CD4-positive, alpha-beta T cell (primary cell): Measurements from ENCODE around the gene TMEM254. TPM values are rescaled to one million over a fixed set of nuclear protein-coding genes. Genes with fewer than 3 reads are reported as not detected.
"Not testable (repeated sequence)": the region's sequence is repeated elsewhere in the genome, so short reads cannot be mapped to it uniquely, and the experiment has no call there.

ENCODE experiments used
- ATAC-seq: fragments of 200-7000 bp; cut with Tn5 transposase; one replicate; pipeline ENCODE4 v1.10.0; 2022; ENCODE audit warnings: mild to moderate bottlenecking; ENCODE audit not compliant: poor library complexity
- CTCF ChIA-PET: fragments of 350-600 bp; sonication (Branson Sonifier 250); formaldehyde crosslinking; loops from one replicate; lab custom pipeline; 2021; ENCODE audit warnings: antibody characterized with exemption, inconsistent platforms; lab: Charles Lee
- POLR2A ChIA-PET: fragments of 350-600 bp; sonication (Branson Sonifier 250); formaldehyde crosslinking; loops from one replicate; lab custom pipeline; 2021; ENCODE audit warnings: antibody characterized with exemption, inconsistent platforms; lab: Charles Lee
- DNase-seq, 14 experiments: peaks; one replicate each; pipeline ENCODE4 v3.0.0-alpha.2; 2013 to 2020; ENCODE audit warnings: mixed read lengths in 2 of 14
- H3K27ac ChIP-seq, 2 donors: one replicate each; pipeline versions ENCODE4 v1.5.1 to v1.7.0; 2013; ENCODE audit warnings: low read length in 2 of 2, low read depth in 1 of 2, mild to moderate bottlenecking in 1 of 2
- H3K27me3 ChIP-seq, 2 experiments: 1 replicate in 1 of 2; 2 replicates in 1 of 2; pipeline versions ENCODE4 v1.6.1 to v1.7.0; 2013; ENCODE audit warnings: low read length in 2 of 2, control low read depth in 1 of 2, mild to moderate bottlenecking in 1 of 2, moderate library complexity in 1 of 2; ENCODE audit not compliant: insufficient read depth in 2 of 2, control insufficient read depth in 1 of 2
- H3K36me3 ChIP-seq: one replicate; pipeline ENCODE4 v1.6.1; 2013; ENCODE audit warnings: low read length, control low read depth; ENCODE audit not compliant: insufficient read depth
- H3K4me1 ChIP-seq: one replicate; pipeline ENCODE4 v1.6.1; 2013; ENCODE audit warnings: low read length, control low read depth; ENCODE audit not compliant: insufficient read depth
- H3K4me3 ChIP-seq: one replicate; pipeline ENCODE4 v1.5.1; 2013; ENCODE audit warnings: mild to moderate bottlenecking, low read length, moderate library complexity
- H3K9me3 ChIP-seq, 2 experiments: 1 replicate in 1 of 2; 2 replicates in 1 of 2; pipeline versions ENCODE4 v1.6.1 to v1.7.0; 2013; ENCODE audit warnings: low read length in 2 of 2, mild to moderate bottlenecking in 2 of 2, control low read depth in 1 of 2, moderate library complexity in 1 of 2; ENCODE audit not compliant: control insufficient read depth in 1 of 2, insufficient read depth in 1 of 2
- H3K27ac Mint-ChIP-seq: one replicate; pipeline ENCODE4 v1.8.0; 2020; ENCODE audit warnings: mixed read lengths
- H3K27me3 Mint-ChIP-seq: one replicate; pipeline ENCODE4 v1.8.0; 2021; ENCODE audit warnings: mixed read lengths
- H3K36me3 Mint-ChIP-seq: one replicate; pipeline ENCODE4 v1.8.0; 2021; ENCODE audit warnings: low read depth, mixed read lengths
- H3K4me1 Mint-ChIP-seq: one replicate; pipeline ENCODE4 v1.8.0; 2021; ENCODE audit warnings: low read depth, mixed read lengths
- H3K4me3 Mint-ChIP-seq: one replicate; pipeline ENCODE4 v1.8.0; 2020; ENCODE audit warnings: mild to moderate bottlenecking, mixed read lengths
- H3K9me3 Mint-ChIP-seq: one replicate; pipeline ENCODE4 v1.8.0; 2020; ENCODE audit warnings: mixed read lengths
- CTCF ChIP-seq: fragments of 200-600 bp; IDR thresholded peaks from one replicate; pipeline ENCODE4 v1.8.0; 2022; ENCODE audit warnings: antibody characterized with exemption, mild to moderate bottlenecking
- intact Hi-C, 2 experiments: fragments of 100-400 bp; cut with DNase I in 1 of 2; cut with micrococcal nuclease in 1 of 2; formaldehyde crosslinking; loops; one replicate each; pipeline versions ENCODE4 v1.15.1 to v1.9.0; 2023 to 2025; cut with DNase I, micrococcal nuclease
- total RNA-seq, 174 experiments: library from RNA in 2 of 174; stranded (reverse) in 2 of 174; gene quantifications; one replicate each; pipeline ENCODE4 v1.2.3 and lab custom pipeline; 2021 to 2026

Gene TMEM254
- total RNA-seq, 2 experiments from 2014 or later = 4.0 to 5.6 TPM

- H3K4me1 Mint-ChIP-seq, H3K27me3 Mint-ChIP-seq, H3K27ac Mint-ChIP-seq, DNase-seq, CTCF ChIA-PET, H3K36me3 ChIP-seq, intact Hi-C loops, H3K4me1 ChIP-seq, H3K27me3 ChIP-seq, POLR2A ChIA-PET, H3K9me3 ChIP-seq, H3K4me3 Mint-ChIP-seq, ATAC-seq, H3K36me3 Mint-ChIP-seq, H3K9me3 Mint-ChIP-seq, H3K4me3 ChIP-seq, H3K27ac ChIP-seq: not testable (repeated sequence)
Measured at GRCh38 chr10:80035430-80035829, 43.0 kb upstream of the TMEM254 start.

GRCh38 chr10:80036921-80037500 is 41.5 kb upstream of the TMEM254 start:
- H3K4me1 ChIP-seq, H3K9me3 ChIP-seq, DNase-seq, H3K4me1 Mint-ChIP-seq, ATAC-seq, H3K27me3 Mint-ChIP-seq, H3K27ac Mint-ChIP-seq, intact Hi-C loops, POLR2A ChIA-PET, H3K27ac ChIP-seq, H3K9me3 Mint-ChIP-seq, H3K4me3 ChIP-seq, H3K4me3 Mint-ChIP-seq, H3K36me3 Mint-ChIP-seq, CTCF ChIA-PET, H3K36me3 ChIP-seq, H3K27me3 ChIP-seq: not testable (repeated sequence)

GRCh38 chr10:80038226-80038625 is 40.2 kb upstream of the TMEM254 start:
- H3K27me3 Mint-ChIP-seq, H3K4me3 Mint-ChIP-seq, H3K27ac ChIP-seq, H3K4me3 ChIP-seq, CTCF ChIA-PET, H3K36me3 Mint-ChIP-seq, H3K4me1 Mint-ChIP-seq, POLR2A ChIA-PET, H3K9me3 ChIP-seq, H3K27ac Mint-ChIP-seq, DNase-seq, ATAC-seq, H3K9me3 Mint-ChIP-seq, H3K4me1 ChIP-seq, H3K27me3 ChIP-seq, intact Hi-C loops, H3K36me3 ChIP-seq: not testable (repeated sequence)

GRCh38 chr10:80041162-80041561 is 37.3 kb upstream of the TMEM254 start:
- no peak for ATAC-seq
- TF ChIP-seq CTCF = no peak
- Histone ChIP-seq H3K4me1 (no peaks in the 10 kb centered on the region), H3K36me3 (no peaks in the 10 kb centered on the region), H3K27me3 (no peaks in the 10 kb centered on the region), H3K27ac (no peak overlapping the region), H3K4me3 (no peak overlapping the region), H3K9me3 (no peaks in the 10 kb centered on the region)
- no peaks in the 10 kb centered on the region for H3K4me1 Mint-ChIP-seq
- no peak for DNase-seq
- intact Hi-C loops = loop anchor here (10.0 kb wide), 2 partner anchors 476 to 506 kb away; partner anchors contain the start of gene SFTPA2 (in 1 of the 2)
- H3K4me3 Mint-ChIP-seq = no peak overlapping the region
- no peak overlapping the region for H3K27ac Mint-ChIP-seq
- POLR2A ChIA-PET = no interaction called here
- H3K27me3 Mint-ChIP-seq = no peaks in the 10 kb centered on the region
- H3K36me3 Mint-ChIP-seq = no peaks in the 10 kb centered on the region
- CTCF ChIA-PET = no interaction called here
- H3K9me3 Mint-ChIP-seq = no peaks in the 10 kb centered on the region

GRCh38 chr10:80044935-80045334 is 33.5 kb upstream of the TMEM254 start:
- H3K4me3 ChIP-seq, H3K9me3 Mint-ChIP-seq, H3K4me1 Mint-ChIP-seq, H3K27me3 Mint-ChIP-seq, H3K27me3 ChIP-seq, H3K27ac Mint-ChIP-seq, H3K27ac ChIP-seq, H3K4me3 Mint-ChIP-seq, H3K4me1 ChIP-seq, H3K36me3 Mint-ChIP-seq, ATAC-seq, POLR2A ChIA-PET, H3K36me3 ChIP-seq, CTCF ChIA-PET, H3K9me3 ChIP-seq: not testable (repeated sequence)
- intact Hi-C loops = loop anchor here (1.0 to 10.0 kb wide), 3 partner anchors 8 to 510 kb away; partner anchors contain the start of gene SFTPA2 (in 1 of the 2)
- peak in 1 of 14 experiments; percentile 11 for DNase-seq
